HEK293 (cell line): ENCODE results near the gene PTPRN2.

Source experiments
- CTCF ChIA-PET: fragments of 350-600 bp; formaldehyde crosslinking; extraction: SDS; loops from one replicate; lab custom pipeline; 2021; ENCODE audit warnings: antibody characterized with exemption; lab: Yijun Ruan, JAX
- POLR2A ChIA-PET: fragments of 300-600 bp; formaldehyde crosslinking; extraction: SDS; loops from one replicate; lab custom pipeline; 2020; ENCODE audit warnings: antibody characterized with exemption, inconsistent platforms; lab: Yijun Ruan, JAX
- H3K27ac ChIP-seq: fragments of 200-500 bp; sonication (Bioruptor generic); 2 replicates; pipeline ENCODE4 v1.5.1; 2014; ENCODE audit warnings: low read depth, low read length, control low read depth, inconsistent platforms; ENCODE audit errors: extremely low read depth
- H3K36me3 ChIP-seq, 2 experiments: fragments of 200-500 bp in 1 of 2; sonication (Bioruptor generic) in 1 of 2; 1 replicate in 1 of 2; 2 replicates in 1 of 2; pipeline ENCODE4 v1.5.1; 2014 to 2017; ENCODE audit warnings: inconsistent platforms in 2 of 2, low read length in 2 of 2; ENCODE audit not compliant: control insufficient read depth in 2 of 2, insufficient read depth in 1 of 2
- H3K4me1 ChIP-seq: fragments of 200-500 bp; sonication (Bioruptor generic); 2 replicates; pipeline ENCODE4 v1.5.1; 2014; ENCODE audit warnings: mild to moderate bottlenecking, low read length, inconsistent platforms; ENCODE audit not compliant: control insufficient read depth, insufficient read depth
- H3K4me3 ChIP-seq: 2 replicates; pipeline ENCODE4 v1.5.1; 2011; ENCODE audit warnings: low read depth, mild to moderate bottlenecking, control low read depth, low read length, moderate library complexity
- H3K9me3 ChIP-seq: fragments of 200-500 bp; sonication (Bioruptor generic); 2 replicates; pipeline ENCODE4 v1.5.1; 2014; ENCODE audit warnings: low read depth, low read length, inconsistent platforms; ENCODE audit not compliant: control insufficient read depth, insufficient read depth
- BCL11B ChIP-seq: fragments of 450-650 bp; formaldehyde crosslinking; IDR thresholded peaks from 2 replicates; pipeline ENCODE4 v1.5.1; 2016; ENCODE audit warnings: low read depth, missing biosample characterization, missing genetic modification characterization
- EGR2 ChIP-seq: fragments of 450-650 bp; formaldehyde crosslinking; IDR thresholded peaks from 2 replicates; pipeline ENCODE4 v1.5.1; 2016; ENCODE audit warnings: low read depth, missing biosample characterization, missing genetic modification characterization
- GLI2 ChIP-seq: fragments of 450-650 bp; formaldehyde crosslinking; IDR thresholded peaks from 2 replicates; pipeline ENCODE4; 2017; ENCODE audit warnings: missing biosample characterization, missing genetic modification characterization, low read depth, borderline replicate concordance
- GLIS1 ChIP-seq: fragments of 450-650 bp; formaldehyde crosslinking; IDR thresholded peaks from 2 replicates; pipeline ENCODE4 v1.5.1; 2016; ENCODE audit warnings: missing biosample characterization, missing genetic modification characterization
- MYNN ChIP-seq: fragments of 450-650 bp; formaldehyde crosslinking; IDR thresholded peaks from 2 replicates; pipeline ENCODE4 v1.5.1; 2016; ENCODE audit warnings: missing biosample characterization, missing genetic modification characterization, borderline replicate concordance
- SCRT1 ChIP-seq: fragments of 450-650 bp; formaldehyde crosslinking; IDR thresholded peaks from 2 replicates; pipeline ENCODE4 v1.5.1; 2016; ENCODE audit warnings: missing biosample characterization, missing genetic modification characterization, borderline replicate concordance
- SCRT2 ChIP-seq: fragments of 450-650 bp; formaldehyde crosslinking; IDR thresholded peaks from 2 replicates; pipeline ENCODE4 v1.5.1; 2016; ENCODE audit warnings: missing biosample characterization, missing genetic modification characterization
- ZBTB48 ChIP-seq: fragments of 450-650 bp; formaldehyde crosslinking; IDR thresholded peaks from 2 replicates; pipeline ENCODE4 v1.5.1; 2016; ENCODE audit warnings: missing biosample characterization, missing genetic modification characterization
- ZBTB7A ChIP-seq: fragments of 450-650 bp; formaldehyde crosslinking; IDR thresholded peaks from 2 replicates; pipeline ENCODE4 v1.5.1; 2016; ENCODE audit warnings: low read depth, missing biosample characterization, missing genetic modification characterization
- ZFHX2 ChIP-seq: fragments of 450-650 bp; formaldehyde crosslinking; conservative IDR thresholded peaks from 2 replicates; pipeline ENCODE4 v1.5.1; 2016; ENCODE audit warnings: missing biosample characterization, missing genetic modification characterization
- ZFP69B ChIP-seq: fragments of 450-650 bp; formaldehyde crosslinking; IDR thresholded peaks from 2 replicates; pipeline ENCODE4 v1.5.1; 2016; ENCODE audit warnings: missing biosample characterization, missing genetic modification characterization
- ZNF16 ChIP-seq: fragments of 450-650 bp; formaldehyde crosslinking; IDR thresholded peaks from 2 replicates; pipeline ENCODE4 v1.5.1; 2016; ENCODE audit warnings: low read depth, missing biosample characterization, missing genetic modification characterization
- ZNF2 ChIP-seq: fragments of 450-650 bp; formaldehyde crosslinking; IDR thresholded peaks from 2 replicates; pipeline ENCODE4 v1.5.1; 2016; ENCODE audit warnings: missing biosample characterization, missing genetic modification characterization
- ZNF324 ChIP-seq: fragments of 450-650 bp; formaldehyde crosslinking; IDR thresholded peaks from 2 replicates; pipeline ENCODE4 v1.5.1; 2016; ENCODE audit warnings: missing biosample characterization, missing genetic modification characterization
- ZNF416 ChIP-seq: fragments of 450-650 bp; formaldehyde crosslinking; IDR thresholded peaks from 2 replicates; pipeline ENCODE4 v1.5.1; 2016; ENCODE audit warnings: missing biosample characterization, missing genetic modification characterization
- ZNF514 ChIP-seq: fragments of 450-650 bp; formaldehyde crosslinking; IDR thresholded peaks from 2 replicates; pipeline ENCODE4 v1.5.1; 2016; ENCODE audit warnings: missing biosample characterization, missing genetic modification characterization
- ZNF548 ChIP-seq: fragments of 450-650 bp; formaldehyde crosslinking; IDR thresholded peaks from 2 replicates; pipeline ENCODE4 v1.5.1; 2016; ENCODE audit warnings: missing biosample characterization, missing genetic modification characterization
- ZNF585B ChIP-seq: fragments of 450-650 bp; formaldehyde crosslinking; IDR thresholded peaks from 2 replicates; pipeline ENCODE4 v1.5.1; 2016; ENCODE audit warnings: missing biosample characterization, missing genetic modification characterization
- ZNF658 ChIP-seq: fragments of 450-650 bp; formaldehyde crosslinking; IDR thresholded peaks from 2 replicates; pipeline ENCODE4; 2016; ENCODE audit warnings: missing biosample characterization, missing genetic modification characterization
- ZNF670 ChIP-seq: fragments of 450-650 bp; formaldehyde crosslinking; IDR thresholded peaks from 2 replicates; pipeline ENCODE4 v1.5.1; 2016; ENCODE audit warnings: missing biosample characterization, missing genetic modification characterization, low read depth
- ZNF677 ChIP-seq: fragments of 450-650 bp; IDR thresholded peaks from 2 replicates; pipeline ENCODE4 v1.5.0; 2018; ENCODE audit warnings: missing biosample characterization, mild to moderate bottlenecking, missing genetic modification characterization, moderate library complexity
- ZNF701 ChIP-seq: fragments of 450-650 bp; formaldehyde crosslinking; IDR thresholded peaks from 2 replicates; pipeline ENCODE4 v1.5.1; 2016; ENCODE audit warnings: missing biosample characterization, missing genetic modification characterization
- ZNF792 ChIP-seq: fragments of 450-650 bp; formaldehyde crosslinking; IDR thresholded peaks from 2 replicates; pipeline ENCODE4 v1.5.1; 2016; ENCODE audit warnings: missing biosample characterization, missing genetic modification characterization
- TF ChIP-seq, protein P1 (sequence below): fragments of 450-650 bp; formaldehyde crosslinking; conservative IDR thresholded peaks from 2 replicates; pipeline ENCODE4 v1.5.1; 2016; ENCODE audit warnings: low read depth, missing biosample characterization, missing genetic modification characterization
- TF ChIP-seq, protein P2 (sequence below): fragments of 450-650 bp; formaldehyde crosslinking; IDR thresholded peaks from 2 replicates; pipeline ENCODE4 v1.5.1; 2016; ENCODE audit warnings: missing biosample characterization, missing genetic modification characterization
- TF ChIP-seq, protein P3 (sequence below): fragments of 450-650 bp; formaldehyde crosslinking; IDR thresholded peaks from 2 replicates; pipeline ENCODE4 v1.5.1; 2017; ENCODE audit warnings: missing biosample characterization, missing genetic modification characterization
- TF ChIP-seq, protein P4 (sequence below): fragments of 450-650 bp; formaldehyde crosslinking; optimal IDR thresholded peaks from 2 replicates; pipeline ENCODE3; 2016; ENCODE audit warnings: missing biosample characterization, mild to moderate bottlenecking, missing genetic modification characterization

Gene PTPRN2

DNA sequence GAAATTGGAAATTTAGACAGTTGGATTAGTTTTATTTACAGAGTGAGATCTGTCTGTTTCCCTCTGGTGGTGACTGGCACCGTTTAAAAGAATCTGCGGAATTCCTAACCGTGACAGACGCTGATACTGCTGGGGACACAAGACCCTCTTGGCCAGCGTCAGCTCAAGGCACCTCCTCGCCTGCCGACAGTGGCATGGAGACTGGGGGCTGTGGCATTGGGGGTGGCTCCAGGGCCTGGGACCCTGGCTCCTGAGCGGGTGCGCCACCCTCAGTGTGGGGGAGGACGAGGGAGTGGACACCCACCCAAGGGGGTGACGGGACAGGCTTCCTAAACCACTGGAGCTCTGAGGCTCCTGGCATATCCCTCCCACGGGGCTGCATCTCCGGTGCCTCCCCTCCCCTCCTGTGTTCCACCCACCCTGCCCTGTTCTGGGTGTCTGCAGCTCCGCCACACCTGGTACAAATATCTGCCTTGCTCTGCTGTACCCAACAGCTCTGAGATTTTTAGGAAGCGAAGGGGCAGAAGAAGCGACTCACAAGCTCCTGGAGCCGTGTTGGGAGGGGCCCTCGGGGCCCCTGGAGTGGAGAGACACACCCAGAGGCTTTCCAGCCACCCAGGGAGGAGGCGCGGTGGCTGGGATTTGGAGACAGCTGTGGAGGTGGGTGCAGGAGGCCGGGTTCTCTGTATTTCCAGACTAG lies 1072.1 kb downstream of the PTPRN2 start:
- CTCF ChIA-PET, result no interaction called here
- POLR2A ChIA-PET, result no interaction called here
- no peak for TF ChIP-seq ZNF514 (tag by site-specific recombination)
- no peak for TF ChIP-seq ZNF670 (tag by site-specific recombination)
- TF ChIP-seq, protein P1, sequence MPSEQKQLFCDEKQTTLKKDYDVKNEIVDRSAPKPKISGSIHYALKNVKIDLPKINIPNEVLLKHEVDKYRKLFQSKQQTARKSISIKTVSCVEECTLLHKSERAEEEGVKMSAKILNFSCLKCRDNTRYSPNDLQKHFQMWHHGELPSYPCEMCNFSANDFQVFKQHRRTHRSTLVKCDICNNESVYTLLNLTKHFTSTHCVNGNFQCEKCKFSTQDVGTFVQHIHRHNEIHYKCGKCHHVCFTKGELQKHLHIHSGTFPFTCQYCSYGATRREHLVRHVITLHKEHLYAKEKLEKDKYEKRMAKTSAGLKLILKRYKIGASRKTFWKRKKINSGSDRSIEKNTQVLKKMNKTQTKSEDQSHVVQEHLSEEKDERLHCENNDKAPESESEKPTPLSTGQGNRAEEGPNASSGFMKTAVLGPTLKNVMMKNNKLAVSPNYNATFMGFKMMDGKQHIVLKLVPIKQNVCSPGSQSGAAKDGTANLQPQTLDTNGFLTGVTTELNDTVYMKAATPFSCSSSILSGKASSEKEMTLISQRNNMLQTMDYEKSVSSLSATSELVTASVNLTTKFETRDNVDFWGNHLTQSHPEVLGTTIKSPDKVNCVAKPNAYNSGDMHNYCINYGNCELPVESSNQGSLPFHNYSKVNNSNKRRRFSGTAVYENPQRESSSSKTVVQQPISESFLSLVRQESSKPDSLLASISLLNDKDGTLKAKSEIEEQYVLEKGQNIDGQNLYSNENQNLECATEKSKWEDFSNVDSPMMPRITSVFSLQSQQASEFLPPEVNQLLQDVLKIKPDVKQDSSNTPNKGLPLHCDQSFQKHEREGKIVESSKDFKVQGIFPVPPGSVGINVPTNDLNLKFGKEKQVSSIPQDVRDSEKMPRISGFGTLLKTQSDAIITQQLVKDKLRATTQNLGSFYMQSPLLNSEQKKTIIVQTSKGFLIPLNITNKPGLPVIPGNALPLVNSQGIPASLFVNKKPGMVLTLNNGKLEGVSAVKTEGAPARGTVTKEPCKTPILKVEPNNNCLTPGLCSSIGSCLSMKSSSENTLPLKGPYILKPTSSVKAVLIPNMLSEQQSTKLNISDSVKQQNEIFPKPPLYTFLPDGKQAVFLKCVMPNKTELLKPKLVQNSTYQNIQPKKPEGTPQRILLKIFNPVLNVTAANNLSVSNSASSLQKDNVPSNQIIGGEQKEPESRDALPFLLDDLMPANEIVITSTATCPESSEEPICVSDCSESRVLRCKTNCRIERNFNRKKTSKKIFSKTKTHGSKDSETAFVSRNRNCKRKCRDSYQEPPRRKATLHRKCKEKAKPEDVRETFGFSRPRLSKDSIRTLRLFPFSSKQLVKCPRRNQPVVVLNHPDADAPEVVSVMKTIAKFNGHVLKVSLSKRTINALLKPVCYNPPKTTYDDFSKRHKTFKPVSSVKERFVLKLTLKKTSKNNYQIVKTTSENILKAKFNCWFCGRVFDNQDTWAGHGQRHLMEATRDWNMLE, result no peak
- TF ChIP-seq ZNF792 (tag by site-specific recombination), result no peak
- no peak for TF ChIP-seq SCRT1 (tag by site-specific recombination)
- peak; percentile 30; the same call in 1 of the 2 replicates for TF ChIP-seq EGR2
- TF ChIP-seq ZFP69B (tag by site-specific recombination), result no peak
- no peak for TF ChIP-seq ZNF548 (tag by site-specific recombination)
- TF ChIP-seq ZFHX2 (tag by site-specific recombination), result 0 out of 2 replicates have a peak, but pooled peaks have one; percentile 7
- no peak for TF ChIP-seq BCL11B
- no peak for TF ChIP-seq ZNF16 (tag by site-specific recombination)

DNA sequence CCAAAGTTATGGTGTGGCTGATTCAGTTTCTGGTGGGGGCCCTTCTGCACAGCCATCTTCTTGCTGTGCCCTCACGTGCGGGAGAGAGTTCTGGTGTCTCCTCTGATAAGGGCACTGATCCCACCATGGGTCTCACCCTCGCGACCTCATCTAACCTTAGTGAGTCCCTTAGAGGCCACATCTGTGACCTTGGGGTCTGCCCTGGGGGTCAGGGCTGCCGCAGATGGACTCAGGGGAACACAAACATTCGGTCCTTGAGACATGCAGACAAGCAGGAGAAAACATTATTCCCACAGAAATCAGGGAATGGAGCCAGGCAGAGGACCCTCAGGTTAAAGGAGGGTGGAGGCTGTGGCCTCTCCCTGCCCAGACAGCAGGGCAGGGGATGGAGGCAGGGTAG lies 1072.9 kb downstream of the PTPRN2 start:
- no peak overlapping the region for H3K4me3 ChIP-seq
- ChIA-PET CTCF (no interaction called here), POLR2A (no interaction called here)
- H3K27ac ChIP-seq, result no peak overlapping the region
- H3K9me3 ChIP-seq, result no peaks in the 10 kb centered on the region
- H3K4me1 ChIP-seq, result no peaks in the 10 kb centered on the region
- no peak for TF ChIP-seq ZNF324
- TF ChIP-seq ZNF701 (tag by site-specific recombination), result no peak
- no peak for TF ChIP-seq ZNF2 (tag by site-specific recombination)
- no peak for TF ChIP-seq ZNF416
- no peak for TF ChIP-seq ZNF677 (tag by site-specific recombination)
- no peak for TF ChIP-seq GLI2 (tag by site-specific recombination)
- no peak for TF ChIP-seq ZBTB48 (tag by site-specific recombination)
- no peak for TF ChIP-seq MYNN (tag by site-specific recombination)
- TF ChIP-seq SCRT2 (tag by site-specific recombination), result no peak
- no peak for TF ChIP-seq GLIS1
- no peak for TF ChIP-seq ZNF585B (tag by site-specific recombination)
- TF ChIP-seq, protein P2, sequence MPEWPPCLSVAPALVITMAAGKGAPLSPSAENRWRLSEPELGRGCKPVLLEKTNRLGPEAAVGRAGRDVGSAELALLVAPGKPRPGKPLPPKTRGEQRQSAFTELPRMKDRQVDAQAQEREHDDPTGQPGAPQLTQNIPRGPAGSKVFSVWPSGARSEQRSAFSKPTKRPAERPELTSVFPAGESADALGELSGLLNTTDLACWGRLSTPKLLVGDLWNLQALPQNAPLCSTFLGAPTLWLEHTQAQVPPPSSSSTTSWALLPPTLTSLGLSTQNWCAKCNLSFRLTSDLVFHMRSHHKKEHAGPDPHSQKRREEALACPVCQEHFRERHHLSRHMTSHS, result no peak
- TF ChIP-seq ZBTB7A, result no peak
- TF ChIP-seq ZNF658 (tag by site-specific recombination), result no peak
- TF ChIP-seq, protein P3, sequence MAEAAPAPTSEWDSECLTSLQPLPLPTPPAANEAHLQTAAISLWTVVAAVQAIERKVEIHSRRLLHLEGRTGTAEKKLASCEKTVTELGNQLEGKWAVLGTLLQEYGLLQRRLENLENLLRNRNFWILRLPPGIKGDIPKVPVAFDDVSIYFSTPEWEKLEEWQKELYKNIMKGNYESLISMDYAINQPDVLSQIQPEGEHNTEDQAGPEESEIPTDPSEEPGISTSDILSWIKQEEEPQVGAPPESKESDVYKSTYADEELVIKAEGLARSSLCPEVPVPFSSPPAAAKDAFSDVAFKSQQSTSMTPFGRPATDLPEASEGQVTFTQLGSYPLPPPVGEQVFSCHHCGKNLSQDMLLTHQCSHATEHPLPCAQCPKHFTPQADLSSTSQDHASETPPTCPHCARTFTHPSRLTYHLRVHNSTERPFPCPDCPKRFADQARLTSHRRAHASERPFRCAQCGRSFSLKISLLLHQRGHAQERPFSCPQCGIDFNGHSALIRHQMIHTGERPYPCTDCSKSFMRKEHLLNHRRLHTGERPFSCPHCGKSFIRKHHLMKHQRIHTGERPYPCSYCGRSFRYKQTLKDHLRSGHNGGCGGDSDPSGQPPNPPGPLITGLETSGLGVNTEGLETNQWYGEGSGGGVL, result no peak
- TF ChIP-seq, protein P4, sequence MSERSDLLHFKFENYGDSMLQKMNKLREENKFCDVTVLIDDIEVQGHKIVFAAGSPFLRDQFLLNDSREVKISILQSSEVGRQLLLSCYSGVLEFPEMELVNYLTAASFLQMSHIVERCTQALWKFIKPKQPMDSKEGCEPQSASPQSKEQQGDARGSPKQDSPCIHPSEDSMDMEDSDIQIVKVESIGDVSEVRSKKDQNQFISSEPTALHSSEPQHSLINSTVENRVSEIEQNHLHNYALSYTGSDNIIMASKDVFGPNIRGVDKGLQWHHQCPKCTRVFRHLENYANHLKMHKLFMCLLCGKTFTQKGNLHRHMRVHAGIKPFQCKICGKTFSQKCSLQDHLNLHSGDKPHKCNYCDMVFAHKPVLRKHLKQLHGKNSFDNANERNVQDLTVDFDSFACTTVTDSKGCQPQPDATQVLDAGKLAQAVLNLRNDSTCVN, result no peak
- H3K36me3 ChIP-seq, result no peaks in the 10 kb centered on the region

More for the DNA sequence above, 1072.1 kb downstream of the PTPRN2 start:
- Histone ChIP-seq H3K4me3 (no peak overlapping the region), H3K4me1 (no peaks in the 10 kb centered on the region), H3K36me3 (no peaks in the 10 kb centered on the region), H3K9me3 (no peaks in the 10 kb centered on the region), H3K27ac (no peak overlapping the region)
